Ovary (tissue), 9 donors: ENCODE data around the gene STK32A. TPM values are rescaled to one million over a fixed set of nuclear protein-coding genes. Genes with fewer than 3 reads are reported as not detected.

ENCODE experiments used
- DNase-seq, 5 donors: peaks; one replicate each; pipeline ENCODE4 v3.0.0-alpha.2; 2019 to 2020
- H3K27ac ChIP-seq, 2 donors: fragments of 200-600 bp; one replicate each; pipeline versions ENCODE4 v1.5.1 to v1.8.0; 2019 to 2022
- H3K27me3 ChIP-seq: fragments of 200-600 bp; one replicate; pipeline ENCODE4 v1.8.0; 2022
- H3K36me3 ChIP-seq: fragments of 200-600 bp; sonication (generic); one replicate; pipeline ENCODE4 v1.5.1; 2019
- H3K4me1 ChIP-seq: one replicate; pipeline ENCODE4 v1.8.1; 2013; ENCODE audit warnings: mild to moderate bottlenecking, moderate library complexity; ENCODE audit not compliant: insufficient read depth
- H3K4me3 ChIP-seq: fragments of 200-600 bp; sonication (generic); one replicate; pipeline ENCODE4 v1.5.1; 2017
- H3K9me3 ChIP-seq, 2 donors: fragments of 200-600 bp in 1 of 2; sonication (generic) in 1 of 2; one replicate each; pipeline versions ENCODE4 v1.5.1 to v1.8.1; 2013 to 2019; ENCODE audit warnings: mild to moderate bottlenecking in 1 of 2, moderate library complexity in 1 of 2
- CTCF ChIP-seq, 3 donors: fragments of 450-650 bp in 2 of 3; fragments of 200-600 bp in 1 of 3; IDR thresholded peaks; one replicate each; pipeline versions ENCODE4 v1.5.1 to v1.8.0; 2016 to 2022; ENCODE audit warnings: antibody characterized with exemption in 3 of 3, mild to moderate bottlenecking in 1 of 3
- EP300 ChIP-seq: sonication (generic); formaldehyde crosslinking; IDR thresholded peaks from one replicate; pipeline ENCODE4 v1.6.1; 2017; ENCODE audit warnings: antibody characterized with exemption
- POLR2A ChIP-seq: fragments of 450-650 bp; IDR thresholded peaks from one replicate; pipeline ENCODE4 v1.6.1; 2017; ENCODE audit warnings: antibody characterized with exemption, mild to moderate bottlenecking, moderate library complexity
- WGBS, 3 donors: extraction: QIAGEN DNeasy Blood & Tissue Kit in 1 of 3; methylation state at CpG; one replicate each; pipeline versions ENCODE4 v1.1.5 to v1.1.7; 2013 to 2017; 5-methylcytosine and 5-hydroxymethylcytosine counted together
- intact Hi-C, 4 donors: fragments of 100-400 bp; cut with DNase I; formaldehyde crosslinking; loops; one replicate each; pipeline versions ENCODE4 v1.11.0 to v1.15.1; 2022 to 2023
- polyA plus RNA-seq, 2 donors: library from polyadenylated mRNA; stranded (reverse); fragments of 200-250 nt in 1 of 2; fragments of 350-450 nt in 1 of 2; fragmentation: Illumina TruSeq in 1 of 2; extraction: RNeasy Lipid Tissue Mini Kit (QIAGEN cat#74804) in 1 of 2; gene quantifications; one replicate each; pipeline ENCODE4 v1.2.3, GENCODE V29; 2013 to 2014
- total RNA-seq, 7 donors: library from RNA; depleted of rRNA in 2 of 7; stranded (reverse); fragments of >200 nt in 2 of 7; fragmentation: NEBNext Ultra II Directional in 3 of 7; extraction: Animal tissue kit (Norgen Biotek cat#: 25700) in 3 of 7; gene quantifications; one replicate each; pipeline versions ENCODE4 v1.1.0 to v1.2.4, GENCODE V29; 2016 to 2023
- donor health status: DM: no; HTN: no; CAD: no; lungs with moderate emphysema.
- donor health status: DM: no; HTN: no; CAD: no.
- donor health status: Bipolar disorder and iron deficiency.
- donor health status: DM: yes; HTN: yes; CAD: no.
- donor health status: DM: no; HTN: no; CAD: no.
- donor health status: DM: yes; HTN: yes; CAD: no.

The STK32A gene
- total and polyA plus RNA-seq, 9 donors: 1.8 to 9.0 (median 6.4) TPM

GRCh38 chr5:147397616-147398015 lies 162.8 kb downstream of the STK32A start:
- Histone ChIP-seq H3K9me3 (no peaks in the 10 kb centered on the region), H3K4me3 (no peak overlapping the region), H3K27me3 (no peaks in the 10 kb centered on the region), H3K36me3 (no peaks in the 10 kb centered on the region), H3K27ac (no peak overlapping the region), H3K4me1 (peaks cover 3% of the 10 kb centered on the region)
- intact Hi-C loops: no loop called here
- TF ChIP-seq POLR2A: no peak
- WGBS, 3 donors: 89 to 93% (median 91%) methylated on average over 11 of the region's 11 CpGs
- DNase-seq: no peak

- Histone ChIP-seq H3K4me3 (no peak overlapping the region), H3K27ac (no peak overlapping the region), H3K27me3 (no peaks in the 10 kb centered on the region), H3K4me1 (peaks cover 5% of the 10 kb centered on the region), H3K9me3 (no peaks in the 10 kb centered on the region), H3K36me3 (no peaks in the 10 kb centered on the region)
- no peak for DNase-seq
- intact Hi-C loops: no loop called here
- 85 to 88% (median 86%) methylated on average over 9 of the region's 9 CpGs for WGBS, 3 donors
- TF ChIP-seq EP300: no peak
- no peak for TF ChIP-seq POLR2A
- TF ChIP-seq CTCF (IDR thresholded peaks at IDR 0.05): no peak
Measured at GRCh38 chr5:147398860-147399259, 164.0 kb downstream of the STK32A start.

GRCh38 chr5:147400126-147400809 lies 165.4 kb downstream of the STK32A start:
- DNase-seq: no peak
- no peaks in the 10 kb centered on the region for H3K36me3 ChIP-seq

GRCh38 chr5:147400881-147401280 lies 166.1 kb downstream of the STK32A start:
- Histone ChIP-seq H3K27ac (no peak overlapping the region), H3K4me1 (peaks cover 19% of the 10 kb centered on the region), H3K9me3 (no peaks in the 10 kb centered on the region), H3K4me3 (no peak overlapping the region), H3K36me3 (no peaks in the 10 kb centered on the region), H3K27me3 (no peaks in the 10 kb centered on the region)
- intact Hi-C loops: loop anchor here in 2 of 4 donors (5.0 kb wide), 2 partner anchors 51 to 156 kb away; no protein-coding TSS in a partner anchor
- no peak for TF ChIP-seq POLR2A
- no peak for TF ChIP-seq CTCF (IDR thresholded peaks at IDR 0.05)
- TF ChIP-seq EP300: no peak
- DNase-seq: no peak

More at GRCh38 chr5:147400126-147400809, 165.4 kb downstream of the STK32A start:
- intact Hi-C loops: loop anchor here in 2 of 4 donors (5.0 kb wide), 2 partner anchors 52 to 157 kb away; no protein-coding TSS in a partner anchor
- WGBS, 3 donors: 57 to 70% (median 60%) methylated on average over 7 of the region's 7 CpGs
- H3K9me3 ChIP-seq: no peaks in the 10 kb centered on the region
- H3K4me1 ChIP-seq: peaks cover 14% of the 10 kb centered on the region
- no peak for TF ChIP-seq POLR2A
- TF ChIP-seq CTCF (IDR thresholded peaks at IDR 0.05): no peak
- no peak for TF ChIP-seq EP300
- no peak overlapping the region for H3K27ac ChIP-seq
- H3K4me3 ChIP-seq: no peak overlapping the region
- no peaks in the 10 kb centered on the region for H3K27me3 ChIP-seq
